Measurements from ENCODE around the gene P2RY4.
"Not testable (repeated sequence)": the region's sequence is repeated elsewhere in the genome, so short reads cannot be mapped to it uniquely, and the experiment has no call there.

- not testable (repeated sequence) for TF ChIP-seq CTCF, POLR2AphosphoS5, POLR2A (IDR thresholded peaks at IDR 0.05)
Observed at GRCh38 chrX:70274029-70274428, 14.0 kb upstream of the P2RY4 start.
